Osteocyte (in vitro differentiated cells): Measurements from ENCODE around the gene MX1. TPM values are rescaled to one million over a fixed set of nuclear protein-coding genes. Genes with fewer than 3 reads are reported as not detected.

Source experiments
- DNase-seq: peaks from one replicate; pipeline ENCODE4 v3.0.0; 2021; ENCODE audit warnings: mixed read lengths; ENCODE audit not compliant: unreplicated experiment; ENCODE audit errors: extremely low spot score
- H3K27ac Mint-ChIP-seq: one replicate; pipeline ENCODE4 v1.8.0; 2021; ENCODE audit warnings: mild to moderate bottlenecking, mixed read lengths; ENCODE audit not compliant: unreplicated experiment
- H3K27me3 Mint-ChIP-seq: one replicate; pipeline ENCODE4 v1.8.0; 2021; ENCODE audit warnings: mixed read lengths; ENCODE audit not compliant: unreplicated experiment
- H3K36me3 Mint-ChIP-seq: one replicate; pipeline ENCODE4 v1.8.0; 2021; ENCODE audit warnings: mixed read lengths; ENCODE audit not compliant: unreplicated experiment
- H3K4me1 Mint-ChIP-seq: one replicate; pipeline ENCODE4 v1.8.0; 2021; ENCODE audit warnings: mixed read lengths; ENCODE audit not compliant: unreplicated experiment
- H3K4me3 Mint-ChIP-seq: one replicate; pipeline ENCODE4 v1.8.0; 2021; ENCODE audit warnings: mild to moderate bottlenecking, moderate library complexity, mixed read lengths; ENCODE audit not compliant: unreplicated experiment
- H3K9me3 Mint-ChIP-seq: one replicate; pipeline ENCODE4 v1.8.0; 2021; ENCODE audit warnings: mixed read lengths; ENCODE audit not compliant: unreplicated experiment
- total RNA-seq: library from RNA; stranded (reverse); gene quantifications from 2 replicates; pipeline ENCODE4 v1.2.1, GENCODE V29; 2021
- TF ChIP-seq, protein P1 (sequence below): fragments of 200-600 bp; sonication (generic); IDR thresholded peaks from 2 replicates; pipeline ENCODE4 v1.5.0; 2021; ENCODE audit warnings: antibody characterized with exemption, mild to moderate bottlenecking, moderate library complexity

MX1 gene
- total RNA-seq, 1 donor from 2014 or later: 4.0 TPM

DNA sequence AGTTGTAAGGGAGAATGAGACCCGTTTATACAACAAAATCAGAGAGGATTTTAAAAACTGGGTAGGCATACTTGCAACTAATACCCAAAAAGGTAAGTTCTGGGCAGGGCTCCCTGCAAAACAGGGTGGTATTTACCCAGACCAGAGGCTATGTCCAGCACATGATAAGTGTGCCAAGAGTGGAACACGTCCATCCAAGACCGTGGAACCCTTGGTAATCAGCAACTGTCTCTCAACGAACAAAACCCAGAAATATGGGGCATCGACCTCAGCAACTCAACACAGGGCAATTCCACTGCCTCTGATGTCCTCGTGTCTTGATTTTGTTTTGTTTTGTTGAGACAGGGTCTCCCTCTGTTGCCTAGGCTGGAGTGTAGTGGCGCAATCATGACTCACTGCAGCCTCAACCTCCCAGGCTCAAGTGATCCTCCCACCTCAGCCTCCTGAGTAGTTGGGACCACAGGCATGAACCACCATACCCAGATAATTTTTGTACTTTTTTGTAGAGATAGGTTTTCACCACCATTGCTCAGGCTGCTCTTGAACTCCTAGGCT lies 26.7 kb upstream of the MX1 start:
- H3K4me3 Mint-ChIP-seq: no peak overlapping the region
- no peak overlapping the region for H3K27ac Mint-ChIP-seq
- H3K9me3 Mint-ChIP-seq: no peaks in the 10 kb centered on the region
- TF ChIP-seq, protein P1, sequence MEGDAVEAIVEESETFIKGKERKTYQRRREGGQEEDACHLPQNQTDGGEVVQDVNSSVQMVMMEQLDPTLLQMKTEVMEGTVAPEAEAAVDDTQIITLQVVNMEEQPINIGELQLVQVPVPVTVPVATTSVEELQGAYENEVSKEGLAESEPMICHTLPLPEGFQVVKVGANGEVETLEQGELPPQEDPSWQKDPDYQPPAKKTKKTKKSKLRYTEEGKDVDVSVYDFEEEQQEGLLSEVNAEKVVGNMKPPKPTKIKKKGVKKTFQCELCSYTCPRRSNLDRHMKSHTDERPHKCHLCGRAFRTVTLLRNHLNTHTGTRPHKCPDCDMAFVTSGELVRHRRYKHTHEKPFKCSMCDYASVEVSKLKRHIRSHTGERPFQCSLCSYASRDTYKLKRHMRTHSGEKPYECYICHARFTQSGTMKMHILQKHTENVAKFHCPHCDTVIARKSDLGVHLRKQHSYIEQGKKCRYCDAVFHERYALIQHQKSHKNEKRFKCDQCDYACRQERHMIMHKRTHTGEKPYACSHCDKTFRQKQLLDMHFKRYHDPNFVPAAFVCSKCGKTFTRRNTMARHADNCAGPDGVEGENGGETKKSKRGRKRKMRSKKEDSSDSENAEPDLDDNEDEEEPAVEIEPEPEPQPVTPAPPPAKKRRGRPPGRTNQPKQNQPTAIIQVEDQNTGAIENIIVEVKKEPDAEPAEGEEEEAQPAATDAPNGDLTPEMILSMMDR: no peak
- peaks cover 54% of the 10 kb centered on the region for H3K27me3 Mint-ChIP-seq
- H3K4me1 Mint-ChIP-seq: no peaks in the 10 kb centered on the region
- no peak for DNase-seq
- no peaks in the 10 kb centered on the region for H3K36me3 Mint-ChIP-seq

DNA sequence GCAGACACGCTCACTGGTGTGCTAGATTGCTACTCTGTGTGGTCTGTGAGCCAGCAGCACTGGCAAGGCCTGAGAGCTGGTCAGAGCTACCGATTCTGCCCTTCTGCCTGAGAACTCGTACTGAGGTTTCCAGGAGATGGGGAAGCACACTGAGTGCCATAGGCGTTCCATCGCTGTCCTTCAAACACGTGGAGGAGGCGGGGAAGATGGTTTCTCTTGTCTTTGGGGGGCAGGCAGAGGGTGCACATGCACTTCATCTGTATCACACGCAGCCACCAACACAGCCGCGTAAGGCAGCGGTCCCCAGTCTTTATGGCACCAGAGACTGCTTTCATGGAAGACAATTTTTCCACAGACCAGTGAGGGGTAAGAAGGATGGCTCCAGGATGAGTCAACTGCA lies 23.8 kb upstream of the MX1 start:
- no peaks in the 10 kb centered on the region for H3K4me1 Mint-ChIP-seq
- no peak overlapping the region for H3K27ac Mint-ChIP-seq

DNA sequence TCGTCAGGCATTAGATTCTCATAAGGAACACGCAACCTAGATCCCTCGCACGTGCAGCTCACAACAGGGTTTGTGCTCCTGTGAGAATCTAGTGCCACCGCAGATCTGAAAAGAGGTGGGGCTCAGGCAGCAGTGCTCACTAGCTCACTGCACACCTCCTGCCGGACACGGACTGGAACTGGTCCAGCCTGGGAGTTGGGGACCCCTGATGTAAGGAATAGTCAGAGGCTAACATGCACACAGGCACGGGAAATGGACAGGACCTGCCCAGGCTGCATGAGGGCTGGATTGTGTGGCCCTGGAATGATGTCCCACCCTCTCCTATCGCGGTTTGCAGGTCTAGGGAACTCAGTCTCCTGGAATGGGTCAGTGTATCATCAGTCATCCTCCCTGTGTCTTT lies 23.2 kb upstream of the MX1 start:
- Mint-ChIP-seq H3K27me3 (peaks cover 50% of the 10 kb centered on the region), H3K4me3 (no peak overlapping the region)

More for the DNA sequence above, 23.8 kb upstream of the MX1 start:
- Mint-ChIP-seq H3K4me3 (no peak overlapping the region), H3K36me3 (no peaks in the 10 kb centered on the region), H3K27me3 (peaks cover 49% of the 10 kb centered on the region), H3K9me3 (no peaks in the 10 kb centered on the region)
- TF ChIP-seq, protein P1: no peak
- DNase-seq: no peak

DNA sequence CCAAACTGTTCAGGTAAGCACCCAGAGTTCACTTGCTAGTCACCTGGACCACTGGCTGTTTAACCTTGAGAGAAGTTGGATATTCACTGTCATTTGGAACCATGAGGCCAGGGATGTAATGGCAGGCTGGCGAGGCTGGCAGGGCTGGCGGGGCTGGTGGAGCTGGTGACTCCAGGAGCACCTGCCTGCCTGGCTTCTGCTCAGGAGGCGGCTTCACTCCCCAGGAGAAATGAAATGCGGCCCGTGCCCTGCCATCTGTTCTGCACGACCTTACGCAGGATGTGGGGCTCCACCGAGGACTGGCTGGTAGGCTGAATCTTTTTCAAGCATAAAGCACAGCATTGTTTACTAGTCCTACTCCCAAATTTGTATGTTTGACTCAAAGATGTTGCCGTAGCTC lies 22.7 kb upstream of the MX1 start:
- H3K9me3 Mint-ChIP-seq: no peaks in the 10 kb centered on the region
- no peak overlapping the region for H3K4me3 Mint-ChIP-seq
- H3K27me3 Mint-ChIP-seq: peaks cover 54% of the 10 kb centered on the region
- H3K4me1 Mint-ChIP-seq: no peaks in the 10 kb centered on the region
- TF ChIP-seq, protein P1: no peak
- no peaks in the 10 kb centered on the region for H3K36me3 Mint-ChIP-seq
- DNase-seq: no peak
- no peak overlapping the region for H3K27ac Mint-ChIP-seq

More for the DNA sequence above, 23.2 kb upstream of the MX1 start:
- DNase-seq: no peak
- TF ChIP-seq, protein P1: no peak
- Mint-ChIP-seq H3K9me3 (no peaks in the 10 kb centered on the region), H3K4me1 (no peaks in the 10 kb centered on the region), H3K27ac (no peak overlapping the region), H3K36me3 (no peaks in the 10 kb centered on the region)

DNA sequence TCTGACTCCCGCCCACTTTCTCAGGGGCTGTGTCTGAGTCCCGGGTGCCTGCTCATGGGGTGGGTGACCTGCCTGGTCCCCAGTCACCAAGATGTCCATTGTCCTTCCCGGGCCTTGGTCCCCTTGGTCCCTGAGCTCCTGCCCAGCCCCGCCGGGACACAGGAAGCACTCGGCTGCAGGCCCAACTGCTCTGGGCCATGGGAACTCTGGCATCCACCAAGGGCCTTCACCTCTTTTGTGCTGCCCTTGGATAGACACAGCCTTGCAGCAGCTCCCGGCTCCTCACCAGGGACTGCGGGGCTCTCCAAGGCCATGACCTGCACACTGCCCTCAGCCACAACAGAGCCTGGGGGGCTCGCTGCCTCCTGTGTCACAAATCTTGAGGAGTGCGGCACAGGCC lies 22.1 kb upstream of the MX1 start:
- Mint-ChIP-seq H3K4me1 (no peaks in the 10 kb centered on the region), H3K4me3 (no peak overlapping the region), H3K9me3 (no peaks in the 10 kb centered on the region), H3K27ac (no peak overlapping the region), H3K36me3 (no peaks in the 10 kb centered on the region), H3K27me3 (peaks cover 61% of the 10 kb centered on the region)
- DNase-seq: no peak
- TF ChIP-seq, protein P1: no peak
